NCI-H345 treated with DMSO at 0.1 percent for 48 hours (cell line): ENCODE results near the gene PCYT2.
"Not testable (repeated sequence)": the region's sequence is repeated elsewhere in the genome, so short reads cannot be mapped to it uniquely, and the experiment has no call there.

Source experiments
- DNase-seq: peaks from one replicate; lab custom pipeline; 2025; ENCODE audit not compliant: unreplicated experiment; lab: John Stamatoyannopoulos, UW

Gene PCYT2

GRCh38 chr17:81911277-81911961 is at the start of gene PCYT2:
TSS of gene PCYT2 (minus strand) at chr17:81911399. CDS start at chr17:81911355, 44 bp downstream.
- peak; percentile 85 for DNase-seq

- DNase-seq, result no peak
These were observed 49.1 kb upstream of the PCYT2 start for GRCh38 chr17:81960130-81960958.

- peak; percentile 37 for DNase-seq
These were observed 48.3 kb upstream of the PCYT2 start for GRCh38 chr17:81959362-81960129.

GRCh38 chr17:81958633-81959342 is 47.6 kb upstream of the PCYT2 start:
- no peak for DNase-seq

- DNase-seq, result no peak
These were observed 46.7 kb upstream of the PCYT2 start for GRCh38 chr17:81957691-81958432.

GRCh38 chr17:81956607-81957589 is 45.7 kb upstream of the PCYT2 start:
- DNase-seq, result no peak

- DNase-seq, result no peak
These were observed 44.8 kb upstream of the PCYT2 start for GRCh38 chr17:81955756-81956544.

- no peak for DNase-seq
These were observed 44.0 kb upstream of the PCYT2 start for GRCh38 chr17:81955058-81955681.

- DNase-seq, result no peak
These were observed 43.2 kb upstream of the PCYT2 start for GRCh38 chr17:81954131-81955057.

- DNase-seq, result not testable (repeated sequence)
These were observed 42.2 kb upstream of the PCYT2 start for GRCh38 chr17:81953443-81953842.

GRCh38 chr17:81952792-81953228 is 41.6 kb upstream of the PCYT2 start:
- no peak for DNase-seq

GRCh38 chr17:81951785-81952684 is 40.8 kb upstream of the PCYT2 start:
- no peak for DNase-seq

GRCh38 chr17:81950501-81950900 is 39.3 kb upstream of the PCYT2 start:
- no peak for DNase-seq

GRCh38 chr17:81948635-81949378 is 37.6 kb upstream of the PCYT2 start:
- DNase-seq, result no peak

- DNase-seq, result no peak
These were observed 36.0 kb upstream of the PCYT2 start, which contains the start of gene MYADML2 for GRCh38 chr17:81947189-81947588. TSS of gene MYADML2 (minus strand) at chr17:81947233. CDS start at chr17:81941741, 5,492 bp downstream.
